NCI-H187 (cell line): ENCODE results near the gene GNG4.
"Not testable (repeated sequence)": the region's sequence is repeated elsewhere in the genome, so short reads cannot be mapped to it uniquely, and the experiment has no call there.

Source experiments
- DNase-seq, 2 experiments: peaks; one replicate each; lab custom pipeline; 2025; lab: John Stamatoyannopoulos, UW

GNG4 gene

GRCh38 chr1:235650341-235651169, 971 bp upstream of the GNG4 start:
- no peak for DNase-seq

GRCh38 chr1:235648954-235649367, 623 bp downstream of the GNG4 start:
- no peak for DNase-seq

- peak; percentile 21 to 25 for DNase-seq
Observed at GRCh38 chr1:235648407-235648907, 1.1 kb downstream of the GNG4 start.

GRCh38 chr1:235647537-235647936, 2.0 kb downstream of the GNG4 start:
- DNase-seq = not testable (repeated sequence)

GRCh38 chr1:235646463-235646862, 3.1 kb downstream of the GNG4 start:
- no peak for DNase-seq

GRCh38 chr1:235644693-235645305, 4.8 kb downstream of the GNG4 start:
- DNase-seq = no peak

- no peak for DNase-seq
Observed at GRCh38 chr1:235643837-235644692, 5.5 kb downstream of the GNG4 start.

GRCh38 chr1:235642943-235643371, 6.6 kb downstream of the GNG4 start:
- DNase-seq = no peak

GRCh38 chr1:235642011-235642942, 7.3 kb downstream of the GNG4 start:
- DNase-seq = no peak

GRCh38 chr1:235640580-235640979, 9.0 kb downstream of the GNG4 start:
- no peak for DNase-seq

- DNase-seq = no peak
Observed at GRCh38 chr1:235639226-235640205, 10.1 kb downstream of the GNG4 start.

- not testable (repeated sequence) for DNase-seq
Observed at GRCh38 chr1:235638612-235639011, 11.0 kb downstream of the GNG4 start.

- DNase-seq = no peak
Observed at GRCh38 chr1:235637756-235638534, 11.6 kb downstream of the GNG4 start.

GRCh38 chr1:235635938-235636662, 13.5 kb downstream of the GNG4 start:
- no peak for DNase-seq

GRCh38 chr1:235632506-235633401, 16.8 kb downstream of the GNG4 start:
- DNase-seq = no peak

- DNase-seq = no peak
Observed at GRCh38 chr1:235631816-235632215, 17.8 kb downstream of the GNG4 start.

- no peak for DNase-seq
Observed at GRCh38 chr1:235628316-235629005, 21.1 kb downstream of the GNG4 start.
